HCT116 (cell line): Measurements from ENCODE around the gene CEP162. TPM values are rescaled to one million over a fixed set of nuclear protein-coding genes. Genes with fewer than 3 reads are reported as not detected.
"Not testable (repeated sequence)": the region's sequence is repeated elsewhere in the genome, so short reads cannot be mapped to it uniquely, and the experiment has no call there.

Experiments used
- ATAC-seq: fragments of 200-7000 bp; cut with Tn5 transposase; 2 replicates; pipeline ENCODE4 v1.9.1; 2020; ENCODE audit warnings: mild to moderate bottlenecking, moderate library complexity
- BruUV-seq: library from RNA; stranded (reverse); fragments of 400-500 nt; replicated peaks from 2 replicates; lab custom pipeline; 2021; lab: Mats Ljungman, UMichigan
- CTCF ChIA-PET: fragments of 300-600 bp; sonication (Branson Sonifier 250); formaldehyde crosslinking; loops from one replicate; lab custom pipeline; 2021; ENCODE audit warnings: antibody characterized with exemption; lab: Charles Lee
- POLR2A ChIA-PET: fragments of 300-600, 350-600 bp; sonication (Branson Sonifier 250); formaldehyde crosslinking; loops from one replicate; lab custom pipeline; 2021; ENCODE audit warnings: antibody characterized with exemption; lab: Charles Lee
- RAD21 ChIA-PET, 2 experiments: fragments of 300-600 bp; sonication (Branson Sonifier 250); formaldehyde crosslinking; loops; one replicate each; lab custom pipeline; 2023; ENCODE audit warnings: low total read pairs in 2 of 2; ENCODE audit not compliant: uncharacterized antibody in 2 of 2, unreplicated experiment in 2 of 2, low non-redundant PET in 1 of 2; lab: Charles Lee
- DNase-seq: peaks from one replicate; pipeline ENCODE4 v3.0.0-alpha.2; 2010; ENCODE audit warnings: low read depth, low spot score
- H2AFZ ChIP-seq: fragments of 200-600 bp; shearing (Covaris generic), sonication (generic); 2 replicates; pipeline ENCODE4 v1.6.1; 2017; ENCODE audit warnings: low read depth, mixed run types, mixed read lengths, antibody characterized with exemption, low read length; ENCODE audit not compliant: poor library complexity, severe bottlenecking
- H3K27ac ChIP-seq: 2 replicates; pipeline ENCODE4 v1.5.1; 2012; ENCODE audit warnings: low read depth, low read length
- H3K27me3 ChIP-seq: fragments of 200-600 bp; sonication (generic); 2 replicates; pipeline ENCODE4 v1.6.1; 2016; ENCODE audit warnings: mixed run types, low read length, mixed read lengths; ENCODE audit not compliant: insufficient read depth
- H3K36me3 ChIP-seq, 2 experiments: fragments of 200-500 bp in 1 of 2; fragments of 200-600 bp in 1 of 2; sonication (Bioruptor generic) in 1 of 2; sonication (generic) in 1 of 2; 2 replicates each; pipeline versions ENCODE4 v1.5.1 to v1.6.1; 2014 to 2016; ENCODE audit warnings: low read length in 2 of 2, inconsistent platforms in 1 of 2, mixed read lengths in 1 of 2, mixed run types in 1 of 2; ENCODE audit not compliant: insufficient read depth in 2 of 2, control insufficient read depth in 1 of 2
- H3K4me1 ChIP-seq, 2 experiments: fragments of 200-600 bp in 1 of 2; sonication (generic) in 1 of 2; 2 replicates each; pipeline versions ENCODE4 v1.5.1 to v1.6.1; 2012 to 2017; ENCODE audit warnings: low read length in 2 of 2, inconsistent platforms in 1 of 2, mild to moderate bottlenecking in 1 of 2, mixed read lengths in 1 of 2, mixed run types in 1 of 2, moderate library complexity in 1 of 2; ENCODE audit not compliant: insufficient read depth in 2 of 2, control insufficient read depth in 1 of 2
- H3K4me2 ChIP-seq: fragments of 200-600 bp; sonication (generic); 2 replicates; pipeline ENCODE4 v1.6.1; 2017; ENCODE audit warnings: mixed run types, low read length, mixed read lengths
- H3K4me3 ChIP-seq, 2 experiments: fragments of 200-600 bp in 1 of 2; sonication (generic) in 1 of 2; replicated peaks in 1 of 2; 2 replicates each; pipeline ENCODE4 v1.5.1; 2011 to 2016; ENCODE audit warnings: low read length in 2 of 2, control low read depth in 1 of 2, low read depth in 1 of 2, mild to moderate bottlenecking in 1 of 2, mixed read lengths in 1 of 2, mixed run types in 1 of 2
- H3K79me2 ChIP-seq: fragments of 200-600 bp; sonication (generic); 2 replicates; pipeline ENCODE4 v1.6.1; 2017; ENCODE audit warnings: mild to moderate bottlenecking, mixed run types, low read length, moderate library complexity, mixed read lengths; ENCODE audit not compliant: insufficient read depth
- H3K9ac ChIP-seq: fragments of 200-600 bp; sonication (generic); 2 replicates; pipeline ENCODE4 v1.6.1; 2016; ENCODE audit warnings: low read length, mixed read lengths
- H3K9me2 ChIP-seq: fragments of 200-600 bp; sonication (generic), shearing (Covaris generic); 2 replicates; pipeline ENCODE4 v1.6.1; 2017; ENCODE audit warnings: mixed run types, mild to moderate bottlenecking, moderate library complexity; ENCODE audit not compliant: insufficient read depth
- H3K9me3 ChIP-seq, 2 experiments: fragments of 200-500 bp in 1 of 2; fragments of 200-600 bp in 1 of 2; sonication (Bioruptor generic) in 1 of 2; sonication (generic) in 1 of 2; 2 replicates each; pipeline ENCODE4 v1.6.1; 2014 to 2017; ENCODE audit warnings: low read length in 2 of 2, mixed read lengths in 2 of 2, inconsistent platforms in 1 of 2, low read depth in 1 of 2, mild to moderate bottlenecking in 1 of 2, mixed run types in 1 of 2, moderate library complexity in 1 of 2; ENCODE audit not compliant: control insufficient read depth in 1 of 2, insufficient read depth in 1 of 2
- H4K20me1 ChIP-seq: fragments of 200-600 bp; sonication (generic), shearing (Covaris generic); 2 replicates; pipeline ENCODE4 v1.6.1; 2017; ENCODE audit warnings: mixed run types, mild to moderate bottlenecking, moderate library complexity; ENCODE audit not compliant: insufficient read depth
- CEBPB ChIP-seq: IDR thresholded peaks from 2 replicates; pipeline ENCODE4 v1.6.1; 2012; ENCODE audit warnings: low read depth
- CTCF ChIP-seq, 3 experiments: fragments of 200-600 bp in 1 of 3; sonication (generic) in 1 of 3; IDR thresholded peaks in 2 of 3; conservative IDR thresholded peaks in 1 of 3; 2 replicates each; pipeline ENCODE4 v1.5.1; 2012 to 2017; ENCODE audit warnings: low read depth in 2 of 3, low read length in 2 of 3, antibody characterized with exemption in 1 of 3, borderline replicate concordance in 1 of 3, control low read depth in 1 of 3, mild to moderate bottlenecking in 1 of 3, mixed read lengths in 1 of 3, mixed run types in 1 of 3, moderate library complexity in 1 of 3; ENCODE audit not compliant: insufficient read depth in 1 of 3
- ELF1 ChIP-seq: IDR thresholded peaks from 2 replicates; pipeline ENCODE4 v1.6.1; 2012; ENCODE audit warnings: low read depth, borderline replicate concordance
- EZH2phosphoT487 ChIP-seq: fragments of 200-600 bp; IDR thresholded peaks from 2 replicates; pipeline ENCODE4 v1.6.1; 2018; ENCODE audit warnings: antibody characterized with exemption, borderline replicate concordance
- JUND ChIP-seq: IDR thresholded peaks from 2 replicates; pipeline ENCODE4 v1.6.1; 2012
- POLR2A ChIP-seq: IDR thresholded peaks from 2 replicates; pipeline ENCODE4 v1.7.0; 2011; ENCODE audit warnings: borderline replicate concordance; ENCODE audit not compliant: insufficient read depth, insufficient read length; ENCODE audit errors: extremely low read depth
- intact Hi-C: fragments of 100-400 bp; cut with micrococcal nuclease; formaldehyde crosslinking; loops from 2 replicates; pipeline ENCODE4 v1.10.0; 2022
- total RNA-seq: library from RNA; stranded (reverse); gene quantifications from one replicate; pipeline ENCODE4 v1.2.1, GENCODE V29; 2021; ENCODE audit not compliant: unreplicated experiment

The CEP162 gene
- total RNA-seq, 1 experiment from 2014 or later, result 5.5 TPM

- no peak for TF ChIP-seq POLR2A
- TF ChIP-seq ELF1, result no peak
- TF ChIP-seq CEBPB, result no peak
- TF ChIP-seq CTCF (IDR thresholded peaks at IDR 0.05 in 2 of 3, conservative IDR thresholded peaks at IDR 0.05 in 1 of 3; ENCODE audit: borderline replicate concordance in 1 of 3, insufficient read depth in 1 of 3, low read depth in 2 of 3, low read length in 2 of 3), result no peak
- TF ChIP-seq JUND, result no peak
- no peak for TF ChIP-seq EZH2phosphoT487
- TF ChIP-seq, all 23 proteins: peak for 0
- no peak for DNase-seq
- Histone ChIP-seq H3K4me1 (no peaks in the 10 kb centered on the region), H3K4me2 (no peak overlapping the region), H4K20me1 (no peaks in the 10 kb centered on the region), H3K9me3 (no peaks in the 10 kb centered on the region), H3K9me2 (no peaks in the 10 kb centered on the region), H2AFZ (no peak overlapping the region), H3K36me3 (no peaks in the 10 kb centered on the region), H3K9ac (no peak overlapping the region), H3K4me3 (no peak overlapping the region), H3K27ac (no peak overlapping the region), H3K27me3 (no peaks in the 10 kb centered on the region), H3K79me2 (no peaks in the 10 kb centered on the region)
- intact Hi-C loops, result no loop called here
- ChIA-PET RAD21 (no interaction called here), CTCF (no interaction called here), POLR2A (no interaction called here)
- no TSS peak for BruUV-seq
- ATAC-seq, result no peak
These were observed 141.4 kb downstream of the CEP162 start for GRCh38 chr6:84086056-84086455.

GRCh38 chr6:84084705-84085104 is 142.7 kb downstream of the CEP162 start:
- RAD21 ChIA-PET, ATAC-seq, H3K9me3 ChIP-seq, H3K9me2 ChIP-seq, H4K20me1 ChIP-seq, H3K4me1 ChIP-seq, H3K9ac ChIP-seq, DNase-seq, CTCF ChIA-PET, H3K27me3 ChIP-seq, intact Hi-C loops, H3K27ac ChIP-seq, POLR2A ChIA-PET, H3K36me3 ChIP-seq, BruUV-seq, H3K4me2 ChIP-seq, H3K4me3 ChIP-seq, H3K79me2 ChIP-seq, H2AFZ ChIP-seq: not testable (repeated sequence)
